Heart left ventricle (tissue), 13 donors: ENCODE data around the gene C8A.

Source experiments
- CTCF ChIP-seq, 12 donors: fragments of 200-600 bp; sonication (generic) in 4 of 12; IDR thresholded peaks; one replicate each; pipeline versions ENCODE4 v1.5.0 to v1.8.0; 2018 to 2022; ENCODE audit warnings: antibody characterized with exemption in 12 of 12, mild to moderate bottlenecking in 5 of 12
- POLR2A ChIP-seq, 2 donors: fragments of 450-650 bp; IDR thresholded peaks; one replicate each; pipeline ENCODE4 v1.6.1; 2017; ENCODE audit warnings: antibody characterized with exemption in 2 of 2, mild to moderate bottlenecking in 2 of 2, moderate library complexity in 2 of 2
- donor health status: ischemic (EF 13 %, LVEDD 7.1; RV severe dilation, severe dysfunction).
- donor health status: DM: no; HTN: yes; CAD: no.
- donor health status: DM: no; HTN: no; CAD: no.
- donor health status: ischemic (EF 25% LVEDD 6.9; RV normal size, moderate dysfunction).
- donor health status: ischemic (EF 25% LVEDD 5.7; RV mildly dilated, moderate dysfunction).
- donor health status: ischemic (EF 35%, LVEDD 5.7; RV mildly dilated, moderate dysfunction).
- donor health status: nonischemic (EF 11% LVEDD 7.7; RV severe dilation, severe dysfunction).
- donor health status: DM: yes; HTN: yes; CAD: no.
- donor health status: PGD.
- donor health status: ischemic (EF 29% LVEDD 5.4; RV normal size, mild dysfunction).
- donor health status: nonischemic (EF 23%, LVEDD 6.1; RV moderate dilation, normal function).

GRCh38 chr1:56910441-56910985 lies 55.9 kb downstream of the C8A start:
- TF ChIP-seq POLR2A (IDR thresholded peaks at IDR 0.05) (no peak), CTCF (IDR thresholded peaks at IDR 0.05) (no peak)
